IPS-NIHi7 (cell line): ENCODE data around the gene GFM1.
A peak's percentile ranks its signal among the peaks of the same experiment; 100 is the strongest.
"Not testable (repeated sequence)": the region's sequence is repeated elsewhere in the genome, so short reads cannot be mapped to it uniquely, and the experiment has no call there.

Experiments used
- DNase-seq: peaks from one replicate; pipeline ENCODE4 v3.0.0; 2012; ENCODE audit warnings: mixed read lengths; ENCODE audit errors: extremely low spot score

The GFM1 gene

GRCh38 chr3:158672215-158673176 is 28.2 kb downstream of the GFM1 start, which contains the start of gene LXN:
Gene LXN (minus strand): TSS chr3:158672648. CDS start chr3:158672478, 170 bp downstream.
- DNase-seq, result peak; percentile 98

DNA sequence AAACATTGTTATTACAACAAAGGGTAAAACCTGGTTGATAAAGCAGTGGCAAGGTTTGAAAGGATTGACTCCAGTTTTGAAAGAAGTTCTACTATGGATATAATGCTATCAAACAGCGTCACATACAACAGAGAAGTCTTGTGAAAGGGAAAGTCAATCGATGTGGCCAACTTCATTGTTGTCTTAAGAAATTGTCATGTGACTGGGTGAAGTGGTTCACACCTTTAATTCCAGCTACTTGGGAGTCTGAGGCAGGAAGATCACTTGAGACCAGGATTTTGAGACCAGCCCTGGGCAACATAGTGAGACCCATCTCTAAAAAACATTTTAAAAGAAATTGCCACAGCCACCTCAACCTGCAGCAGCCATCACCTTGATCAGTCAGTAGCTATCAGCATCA is 34.4 kb downstream of the GFM1 start:
- no peak for DNase-seq

DNA sequence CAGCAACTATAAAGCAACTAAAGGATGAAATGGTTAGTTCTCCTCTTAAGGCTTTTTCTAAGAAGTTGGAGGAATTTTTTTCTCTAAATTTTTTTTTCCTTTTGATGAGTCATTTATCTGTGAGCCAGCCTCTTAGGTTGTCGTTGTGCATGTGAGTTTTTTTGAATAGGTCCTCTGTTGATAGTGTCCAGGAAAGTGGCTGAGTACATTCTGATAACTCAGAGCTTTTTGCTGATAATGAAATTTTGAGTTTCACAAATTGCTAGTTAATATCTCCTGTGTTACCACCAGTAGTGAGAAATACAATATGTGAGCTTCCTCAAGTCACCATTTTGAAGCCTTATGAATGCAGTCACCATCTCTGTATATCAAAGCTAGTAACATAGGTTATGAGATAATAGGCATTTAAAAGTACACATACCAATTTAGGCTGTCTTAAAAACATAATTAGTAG is 35.2 kb downstream of the GFM1 start:
- no peak for DNase-seq

DNA sequence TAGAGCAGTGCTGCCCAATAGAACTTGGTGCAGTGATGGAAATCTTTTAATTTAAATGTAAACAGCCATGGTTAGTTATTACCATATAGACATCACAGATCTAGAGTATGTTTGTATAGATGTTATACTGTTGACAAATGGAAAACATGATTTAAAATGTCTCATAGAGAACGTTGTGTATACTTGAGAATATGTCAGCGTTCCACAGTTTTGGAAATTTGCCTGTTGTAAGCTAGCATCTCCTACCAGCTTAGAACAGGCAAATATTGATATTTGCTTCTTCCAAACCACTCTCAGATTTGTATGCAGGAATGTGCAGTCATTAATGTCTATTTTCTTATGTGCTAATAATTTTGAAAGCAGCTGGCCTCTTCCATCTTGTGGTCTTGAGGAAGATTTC is 36.5 kb downstream of the GFM1 start:
- no peak for DNase-seq

DNA sequence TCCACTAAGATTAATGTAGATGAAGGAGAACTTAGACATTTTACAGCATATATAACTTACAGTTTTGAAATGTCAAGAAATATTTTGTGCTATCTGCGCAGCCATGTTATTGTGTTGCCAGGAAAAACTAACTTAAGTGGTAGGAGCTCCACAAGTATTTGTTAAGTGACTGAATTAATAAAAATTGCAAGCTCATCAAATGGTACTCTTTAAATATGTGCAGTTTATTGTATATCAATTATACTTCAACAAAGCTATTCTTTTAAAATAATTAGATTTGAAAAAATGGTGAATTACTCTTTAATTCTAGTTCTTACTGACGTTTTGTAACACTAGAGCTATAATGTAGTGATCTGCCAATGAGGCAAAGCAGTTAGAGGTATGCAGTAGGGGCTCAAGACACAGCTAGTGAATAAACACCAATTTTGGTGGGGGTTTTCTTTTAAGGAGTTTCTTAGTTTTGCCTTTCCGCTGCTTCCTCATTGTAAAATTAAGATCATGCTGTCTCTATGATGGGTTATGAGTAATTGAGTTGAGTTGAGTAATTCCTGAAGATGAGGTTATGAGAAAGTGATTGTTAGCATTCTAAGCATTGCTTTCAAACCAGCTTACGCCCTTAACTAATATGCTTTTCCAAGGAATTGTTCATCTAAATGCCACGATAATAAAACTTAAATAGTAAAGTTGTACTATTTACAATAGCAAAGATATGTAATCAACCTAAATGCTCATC is 39.1 kb downstream of the GFM1 start:
- no peak for DNase-seq

GRCh38 chr3:158685159-158685558 is 40.8 kb downstream of the GFM1 start:
- no peak for DNase-seq

- DNase-seq, result not testable (repeated sequence)
Observed at GRCh38 chr3:158693866-158694456, 49.6 kb downstream of the GFM1 start.

DNA sequence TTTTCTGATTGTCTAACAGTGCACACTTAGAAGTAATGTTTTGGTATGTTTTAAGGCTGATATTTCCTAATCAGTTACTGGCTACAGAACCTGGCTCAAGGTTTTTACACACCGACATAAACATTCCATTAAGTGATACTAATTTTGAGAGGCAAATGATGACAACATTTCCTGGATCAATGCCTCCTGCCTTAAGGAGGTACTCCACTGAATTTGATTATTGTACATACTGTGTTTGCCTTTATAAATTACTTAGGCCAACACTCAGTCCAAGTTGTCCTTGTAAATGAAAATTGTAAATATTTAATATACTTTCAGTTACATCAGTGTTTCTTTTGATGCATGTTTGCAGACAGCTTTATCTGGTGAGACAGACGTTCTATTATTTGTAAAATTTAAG is 52.3 kb downstream of the GFM1 start:
- DNase-seq, result no peak

GRCh38 chr3:158700559-158700958 is 56.2 kb downstream of the GFM1 start:
- DNase-seq, result no peak

DNA sequence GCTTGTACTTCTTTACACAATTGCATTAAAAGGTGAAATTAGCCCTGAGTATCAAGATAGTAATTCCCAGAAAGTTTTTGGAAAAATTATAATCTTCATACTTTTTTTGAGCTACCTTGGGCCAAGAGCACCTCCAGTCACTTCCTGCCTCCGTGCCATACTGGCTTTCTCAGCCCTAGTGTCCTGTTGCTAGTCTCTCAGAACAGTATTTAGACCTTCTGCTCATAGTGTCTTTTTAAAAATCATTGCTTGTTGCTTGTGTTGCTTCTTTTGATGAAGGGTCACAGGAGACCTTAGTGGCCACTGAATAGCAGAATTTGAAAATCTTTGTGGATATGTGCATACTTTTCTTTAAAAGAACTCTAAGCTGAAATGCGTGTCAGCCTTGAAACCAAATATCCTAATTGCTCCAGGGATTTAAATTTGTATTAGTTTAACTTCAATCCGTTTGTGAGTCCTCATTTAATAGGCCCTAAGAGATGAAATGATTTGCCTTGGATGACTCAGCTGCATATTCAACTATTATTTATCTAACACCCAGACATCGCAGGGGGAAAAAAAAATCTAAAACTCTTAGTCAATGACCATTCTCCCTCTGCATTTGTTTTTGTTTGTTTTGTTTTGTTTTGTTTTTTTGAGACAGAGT is 57.2 kb downstream of the GFM1 start:
- no peak for DNase-seq

GRCh38 chr3:158702815-158703481 is 58.6 kb downstream of the GFM1 start:
- no peak for DNase-seq

- no peak for DNase-seq
Observed at GRCh38 chr3:158703566-158703965, 59.2 kb downstream of the GFM1 start.

- DNase-seq, result no peak
Observed at GRCh38 chr3:158709666-158710083, 65.3 kb downstream of the GFM1 start.

DNA sequence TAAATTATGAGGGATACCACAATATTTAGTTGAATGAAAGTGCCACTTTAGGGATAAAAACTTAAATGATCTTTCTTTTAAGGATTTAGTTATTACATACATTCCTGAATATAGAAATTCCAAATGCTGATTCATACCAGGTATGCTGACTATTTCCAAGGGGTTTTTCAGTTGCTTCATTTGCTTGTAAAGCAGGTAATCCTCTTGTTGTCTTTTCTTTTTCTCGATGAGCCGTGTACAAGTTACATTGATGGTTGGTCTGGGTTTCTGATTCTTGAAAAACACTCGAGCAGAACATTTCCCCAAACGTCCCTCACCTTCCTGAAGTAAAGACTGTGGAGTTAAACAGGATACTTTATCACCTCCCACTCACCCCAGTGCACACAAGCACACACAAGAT is 66.3 kb downstream of the GFM1 start:
- DNase-seq, result no peak

GRCh38 chr3:158711886-158712285 is 67.6 kb downstream of the GFM1 start:
- no peak for DNase-seq

DNA sequence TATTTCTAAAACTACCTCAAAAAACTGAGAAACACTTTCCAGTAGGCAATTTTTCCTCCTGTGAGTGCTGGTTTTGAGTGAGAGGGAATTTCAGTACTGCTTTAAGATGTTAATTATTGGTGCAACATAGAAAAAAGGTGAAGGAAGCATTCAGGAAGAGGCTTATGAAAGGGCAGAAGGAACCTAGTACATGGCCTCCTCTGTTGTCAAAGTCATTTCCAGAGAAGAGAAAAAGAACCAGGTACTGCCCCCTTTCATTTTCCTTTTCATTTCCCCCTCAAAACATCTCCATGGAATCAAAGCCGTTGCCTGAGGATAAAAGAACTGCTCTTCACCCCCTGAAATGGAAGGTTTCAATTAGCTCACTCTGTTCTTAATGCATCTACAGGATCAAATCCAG is 68.1 kb downstream of the GFM1 start:
- DNase-seq, result no peak

- DNase-seq, result peak; percentile 66
Observed at GRCh38 chr3:158713094-158713499, 68.8 kb downstream of the GFM1 start.

DNA sequence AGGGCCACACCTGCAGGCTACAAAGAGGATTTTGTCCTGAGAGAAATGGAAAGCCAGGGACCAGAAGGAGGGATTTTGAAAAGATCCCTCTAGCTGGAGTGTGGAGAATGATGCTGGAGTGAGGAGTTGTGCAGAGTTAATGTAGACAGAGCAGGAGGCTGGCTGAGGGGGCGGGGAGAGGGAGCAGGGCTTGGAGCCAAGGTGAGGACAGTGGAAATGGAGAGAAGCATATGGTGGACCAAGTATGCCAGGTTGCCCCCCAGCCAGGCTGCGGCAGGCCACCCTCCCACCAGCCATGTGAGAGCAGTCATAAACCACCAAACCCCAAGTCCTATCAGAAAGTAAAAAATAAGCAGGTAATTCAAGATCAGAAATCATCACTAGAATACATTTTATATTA is 73.2 kb downstream of the GFM1 start:
- no peak for DNase-seq

GRCh38 chr3:158718490-158719170 is 74.3 kb downstream of the GFM1 start:
- DNase-seq, result no peak

DNA sequence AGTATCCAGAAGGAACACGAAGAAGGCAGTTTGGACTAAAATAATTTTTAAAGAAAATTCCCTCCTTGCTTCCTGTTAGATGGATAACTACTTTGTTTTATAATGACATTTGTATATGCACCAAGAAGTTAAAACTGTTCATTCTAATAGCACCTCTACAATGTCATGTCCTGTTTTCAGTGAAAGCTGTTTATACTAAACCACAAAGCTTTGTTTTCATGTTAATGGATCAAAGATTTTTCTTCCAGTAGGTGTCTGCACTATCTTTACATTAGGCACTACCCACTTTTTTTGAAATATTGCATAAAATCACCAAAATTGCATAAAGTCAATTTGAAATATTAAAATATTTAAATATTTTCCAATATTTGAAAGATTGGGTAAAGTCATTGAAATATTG is 77.8 kb downstream of the GFM1 start:
- DNase-seq, result no peak

- no peak for DNase-seq
Observed at GRCh38 chr3:158723991-158724390, 79.7 kb downstream of the GFM1 start.
